Stimulated activated CD4-positive, alpha-beta T cell treated with anti-CD3 and anti-CD28 coated beads, Interleukin-4, amount 100 ng/mL, for 1 hour (primary cell): ENCODE data around the gene RAPGEF3.

Experiments
- DNase-seq: peaks from one replicate; pipeline ENCODE4 v3.0.0-alpha.2; 2020

The RAPGEF3 gene

GRCh38 chr12:47775100-47775911 is 16.6 kb upstream of the RAPGEF3 start:
- DNase-seq: no peak

- no peak for DNase-seq
Observed at GRCh38 chr12:47774663-47775062, 16.0 kb upstream of the RAPGEF3 start.

GRCh38 chr12:47773858-47774580 is 15.3 kb upstream of the RAPGEF3 start:
- DNase-seq: no peak

GRCh38 chr12:47773062-47773857 is 14.6 kb upstream of the RAPGEF3 start, which contains the start of gene SLC48A1:
Gene SLC48A1, plus strand, starts transcription at chr12:47773238. Its CDS starts 67 bp downstream, at chr12:47773305.
- DNase-seq: peak; percentile 76

- no peak for DNase-seq
Observed at GRCh38 chr12:47772738-47773061, 14.0 kb upstream of the RAPGEF3 start.

- DNase-seq: no peak
Observed at GRCh38 chr12:47772094-47772660, 13.5 kb upstream of the RAPGEF3 start.

- no peak for DNase-seq
Observed at GRCh38 chr12:47771304-47771703, 12.6 kb upstream of the RAPGEF3 start.

GRCh38 chr12:47770086-47770726 is 11.5 kb upstream of the RAPGEF3 start:
- no peak for DNase-seq

GRCh38 chr12:47769234-47770085 is 10.8 kb upstream of the RAPGEF3 start:
- DNase-seq: no peak

GRCh38 chr12:47768323-47768811 is 9.7 kb upstream of the RAPGEF3 start:
- DNase-seq: no peak

- peak; percentile 73 for DNase-seq
Observed at GRCh38 chr12:47767216-47767724, 8.6 kb upstream of the RAPGEF3 start.

- no peak for DNase-seq
Observed at GRCh38 chr12:47766502-47767215, 8.0 kb upstream of the RAPGEF3 start.

- DNase-seq: no peak
Observed at GRCh38 chr12:47763481-47764346, 5.0 kb upstream of the RAPGEF3 start.

- no peak for DNase-seq
Observed at GRCh38 chr12:47762850-47763465, 4.3 kb upstream of the RAPGEF3 start.

- no peak for DNase-seq
Observed at GRCh38 chr12:47758584-47758833, 171 bp downstream of the RAPGEF3 start.

GRCh38 chr12:47757840-47758583 is 668 bp downstream of the RAPGEF3 start:
- no peak for DNase-seq

GRCh38 chr12:47757364-47757839 is 1.3 kb downstream of the RAPGEF3 start:
- DNase-seq: no peak
